HepG2 (cell line): Measurements from ENCODE around the gene MRPL38. TPM values are rescaled to one million over a fixed set of nuclear protein-coding genes. Genes with fewer than 3 reads are reported as not detected.

Experiments
- EZH2 ChIP-seq: conservative IDR thresholded peaks from 2 replicates; pipeline ENCODE4 v1.6.1; 2012; ENCODE audit warnings: mild to moderate bottlenecking, low read depth, low read length, moderate library complexity
- STAT5B ChIP-seq: sonication (generic); formaldehyde crosslinking; IDR thresholded peaks from 2 replicates; pipeline ENCODE4 v1.4.0; 2020; ENCODE audit warnings: missing genetic modification reagents
- ZNF235 ChIP-seq: sonication (generic); formaldehyde crosslinking; IDR thresholded peaks from 2 replicates; pipeline ENCODE4 v1.8.1; 2023; ENCODE audit warnings: mild to moderate bottlenecking, missing genetic modification reagents, borderline replicate concordance
- ZNF775 ChIP-seq: sonication (generic); formaldehyde crosslinking; IDR thresholded peaks from 2 replicates; pipeline ENCODE4 v1.4.0; 2020; ENCODE audit warnings: missing genetic modification reagents, mild to moderate bottlenecking, moderate library complexity, borderline replicate concordance
- polyA plus RNA-seq, 8 experiments: library from polyadenylated mRNA; depleted of rRNA in 3 of 8; stranded (reverse) in 7 of 8; unstranded in 1 of 8; fragments of >200 nt; fragmentation: Illumina TruSeq in 4 of 8; extraction: Trizol in 4 of 8; gene quantifications; 2 replicates each; pipeline versions ENCODE4 v1.2.1 to v1.2.3, GENCODE V29; 2011 to 2016; ENCODE audit warnings: low read depth in 4 of 8, missing spikeins in 1 of 8, mixed read lengths in 1 of 8; ENCODE audit not compliant: insufficient read depth in 1 of 8
- total RNA-seq, 5 experiments: library from RNA; depleted of rRNA; stranded (reverse); fragments of >200 nt; fragmentation: Illumina TruSeq; extraction: Trizol; gene quantifications; 2 replicates each; pipeline ENCODE4 v1.2.3, GENCODE V29; 2016; ENCODE audit warnings: low read depth in 1 of 5
- TF ChIP-seq, protein P1 (sequence below): IDR thresholded peaks from 2 replicates; pipeline ENCODE4 v1.6.1; 2016; ENCODE audit warnings: low read depth, missing genetic modification reagents, missing compliant biosample characterization
- TF ChIP-seq, protein P2 (sequence below): IDR thresholded peaks from 2 replicates; pipeline ENCODE4 v1.6.1; 2016
- TF ChIP-seq, protein P3 (sequence below): sonication (generic); formaldehyde crosslinking; IDR thresholded peaks from 2 replicates; pipeline ENCODE4 v1.4.0; 2020; ENCODE audit warnings: mild to moderate bottlenecking, missing genetic modification reagents
- TF ChIP-seq, protein P4 (sequence below): IDR thresholded peaks from 2 replicates; pipeline ENCODE4 v1.6.1; 2016; ENCODE audit warnings: missing compliant biosample characterization, missing genetic modification reagents, borderline replicate concordance
- TF ChIP-seq, protein P5 (sequence below): sonication (generic); formaldehyde crosslinking; IDR thresholded peaks from 2 replicates; pipeline ENCODE4 v1.4.0; 2020; ENCODE audit warnings: missing genetic modification reagents
- TF ChIP-seq, protein P6 (sequence below): sonication (generic); formaldehyde crosslinking; IDR thresholded peaks from 2 replicates; pipeline ENCODE4 v1.4.0; 2020; ENCODE audit warnings: missing genetic modification reagents, borderline replicate concordance

Gene MRPL38
- total and polyA plus RNA-seq, 2 of the 13 experiments (the other 11 are each of a cell fraction or from before 2014, with no cell fraction given), result 83.7 to 125 TPM

DNA sequence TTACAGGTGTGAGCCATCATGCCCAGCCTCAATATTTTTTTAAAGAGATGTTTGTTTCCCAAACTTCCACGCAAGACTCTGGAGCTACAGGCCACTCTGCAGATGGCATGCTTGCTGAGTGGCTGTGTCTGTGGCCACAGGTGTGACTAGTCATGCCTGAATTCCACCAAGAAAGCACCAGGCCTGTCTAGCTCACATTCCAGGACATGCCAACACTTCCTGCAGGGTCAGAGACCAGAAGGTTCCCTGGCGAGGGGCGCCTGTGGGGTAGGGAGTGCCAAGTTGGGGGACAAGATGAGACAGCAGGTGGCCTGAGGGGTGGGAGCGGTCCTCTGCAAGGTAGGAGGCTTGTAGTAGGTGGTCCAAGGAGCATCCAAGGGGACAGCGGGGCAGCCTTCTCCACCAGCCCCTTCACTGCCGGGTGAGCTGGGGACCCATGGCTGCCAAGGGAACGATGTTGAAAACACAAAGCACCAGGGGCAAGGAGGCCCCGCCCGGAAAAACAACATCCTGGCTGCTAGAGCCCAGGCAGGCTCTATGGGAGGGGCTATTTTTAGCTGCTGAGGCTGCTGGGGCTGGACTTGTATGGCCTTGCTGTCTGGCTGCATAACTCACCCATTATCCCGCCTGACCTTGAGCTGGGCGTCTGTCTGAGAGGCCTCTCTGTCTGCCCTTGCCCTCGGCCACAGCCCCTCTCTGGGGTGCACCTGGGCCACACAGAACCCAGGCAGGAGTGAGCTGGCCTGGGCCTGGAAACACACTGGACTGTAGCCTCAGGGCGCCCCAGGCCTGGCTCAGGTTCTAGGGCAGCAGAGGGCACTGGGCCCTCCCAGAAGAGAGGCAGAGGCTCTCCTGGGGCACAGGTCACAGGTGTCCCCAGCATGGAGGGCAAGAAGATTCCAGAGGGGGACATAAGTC, 32.0 kb downstream of the MRPL38 start (continued):
- TF ChIP-seq, protein P1, sequence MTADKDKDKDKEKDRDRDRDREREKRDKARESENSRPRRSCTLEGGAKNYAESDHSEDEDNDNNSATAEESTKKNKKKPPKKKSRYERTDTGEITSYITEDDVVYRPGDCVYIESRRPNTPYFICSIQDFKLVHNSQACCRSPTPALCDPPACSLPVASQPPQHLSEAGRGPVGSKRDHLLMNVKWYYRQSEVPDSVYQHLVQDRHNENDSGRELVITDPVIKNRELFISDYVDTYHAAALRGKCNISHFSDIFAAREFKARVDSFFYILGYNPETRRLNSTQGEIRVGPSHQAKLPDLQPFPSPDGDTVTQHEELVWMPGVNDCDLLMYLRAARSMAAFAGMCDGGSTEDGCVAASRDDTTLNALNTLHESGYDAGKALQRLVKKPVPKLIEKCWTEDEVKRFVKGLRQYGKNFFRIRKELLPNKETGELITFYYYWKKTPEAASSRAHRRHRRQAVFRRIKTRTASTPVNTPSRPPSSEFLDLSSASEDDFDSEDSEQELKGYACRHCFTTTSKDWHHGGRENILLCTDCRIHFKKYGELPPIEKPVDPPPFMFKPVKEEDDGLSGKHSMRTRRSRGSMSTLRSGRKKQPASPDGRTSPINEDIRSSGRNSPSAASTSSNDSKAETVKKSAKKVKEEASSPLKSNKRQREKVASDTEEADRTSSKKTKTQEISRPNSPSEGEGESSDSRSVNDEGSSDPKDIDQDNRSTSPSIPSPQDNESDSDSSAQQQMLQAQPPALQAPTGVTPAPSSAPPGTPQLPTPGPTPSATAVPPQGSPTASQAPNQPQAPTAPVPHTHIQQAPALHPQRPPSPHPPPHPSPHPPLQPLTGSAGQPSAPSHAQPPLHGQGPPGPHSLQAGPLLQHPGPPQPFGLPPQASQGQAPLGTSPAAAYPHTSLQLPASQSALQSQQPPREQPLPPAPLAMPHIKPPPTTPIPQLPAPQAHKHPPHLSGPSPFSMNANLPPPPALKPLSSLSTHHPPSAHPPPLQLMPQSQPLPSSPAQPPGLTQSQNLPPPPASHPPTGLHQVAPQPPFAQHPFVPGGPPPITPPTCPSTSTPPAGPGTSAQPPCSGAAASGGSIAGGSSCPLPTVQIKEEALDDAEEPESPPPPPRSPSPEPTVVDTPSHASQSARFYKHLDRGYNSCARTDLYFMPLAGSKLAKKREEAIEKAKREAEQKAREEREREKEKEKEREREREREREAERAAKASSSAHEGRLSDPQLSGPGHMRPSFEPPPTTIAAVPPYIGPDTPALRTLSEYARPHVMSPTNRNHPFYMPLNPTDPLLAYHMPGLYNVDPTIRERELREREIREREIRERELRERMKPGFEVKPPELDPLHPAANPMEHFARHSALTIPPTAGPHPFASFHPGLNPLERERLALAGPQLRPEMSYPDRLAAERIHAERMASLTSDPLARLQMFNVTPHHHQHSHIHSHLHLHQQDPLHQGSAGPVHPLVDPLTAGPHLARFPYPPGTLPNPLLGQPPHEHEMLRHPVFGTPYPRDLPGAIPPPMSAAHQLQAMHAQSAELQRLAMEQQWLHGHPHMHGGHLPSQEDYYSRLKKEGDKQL (CRISPR knock-in tag), result peak; percentile 82
- TF ChIP-seq STAT5B (no peak; the same call in 1 of the 2 replicates), EZH2 (no peak), ZNF235 (CRISPR knock-in tag) (no peak; the same call in 1 of the 2 replicates), ZNF775 (no peak)
- TF ChIP-seq, protein P2, sequence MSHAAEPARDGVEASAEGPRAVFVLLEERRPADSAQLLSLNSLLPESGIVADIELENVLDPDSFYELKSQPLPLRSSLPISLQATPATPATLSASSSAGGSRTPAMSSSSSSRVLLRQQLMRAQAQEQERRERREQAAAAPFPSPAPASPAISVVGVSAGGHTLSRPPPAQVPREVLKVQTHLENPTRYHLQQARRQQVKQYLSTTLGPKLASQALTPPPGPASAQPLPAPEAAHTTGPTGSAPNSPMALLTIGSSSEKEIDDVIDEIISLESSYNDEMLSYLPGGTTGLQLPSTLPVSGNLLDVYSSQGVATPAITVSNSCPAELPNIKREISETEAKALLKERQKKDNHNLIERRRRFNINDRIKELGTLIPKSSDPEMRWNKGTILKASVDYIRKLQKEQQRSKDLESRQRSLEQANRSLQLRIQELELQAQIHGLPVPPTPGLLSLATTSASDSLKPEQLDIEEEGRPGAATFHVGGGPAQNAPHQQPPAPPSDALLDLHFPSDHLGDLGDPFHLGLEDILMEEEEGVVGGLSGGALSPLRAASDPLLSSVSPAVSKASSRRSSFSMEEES, result peak; percentile 80
- TF ChIP-seq, protein P3, sequence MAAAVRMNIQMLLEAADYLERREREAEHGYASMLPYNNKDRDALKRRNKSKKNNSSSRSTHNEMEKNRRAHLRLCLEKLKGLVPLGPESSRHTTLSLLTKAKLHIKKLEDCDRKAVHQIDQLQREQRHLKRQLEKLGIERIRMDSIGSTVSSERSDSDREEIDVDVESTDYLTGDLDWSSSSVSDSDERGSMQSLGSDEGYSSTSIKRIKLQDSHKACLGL (CRISPR knock-in tag), result no peak
- TF ChIP-seq, protein P4, sequence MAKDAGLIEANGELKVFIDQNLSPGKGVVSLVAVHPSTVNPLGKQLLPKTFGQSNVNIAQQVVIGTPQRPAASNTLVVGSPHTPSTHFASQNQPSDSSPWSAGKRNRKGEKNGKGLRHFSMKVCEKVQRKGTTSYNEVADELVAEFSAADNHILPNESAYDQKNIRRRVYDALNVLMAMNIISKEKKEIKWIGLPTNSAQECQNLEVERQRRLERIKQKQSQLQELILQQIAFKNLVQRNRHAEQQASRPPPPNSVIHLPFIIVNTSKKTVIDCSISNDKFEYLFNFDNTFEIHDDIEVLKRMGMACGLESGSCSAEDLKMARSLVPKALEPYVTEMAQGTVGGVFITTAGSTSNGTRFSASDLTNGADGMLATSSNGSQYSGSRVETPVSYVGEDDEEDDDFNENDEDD (CRISPR knock-in tag), result peak; percentile 59; the same call in 1 of the 2 replicates
- TF ChIP-seq, protein P5, sequence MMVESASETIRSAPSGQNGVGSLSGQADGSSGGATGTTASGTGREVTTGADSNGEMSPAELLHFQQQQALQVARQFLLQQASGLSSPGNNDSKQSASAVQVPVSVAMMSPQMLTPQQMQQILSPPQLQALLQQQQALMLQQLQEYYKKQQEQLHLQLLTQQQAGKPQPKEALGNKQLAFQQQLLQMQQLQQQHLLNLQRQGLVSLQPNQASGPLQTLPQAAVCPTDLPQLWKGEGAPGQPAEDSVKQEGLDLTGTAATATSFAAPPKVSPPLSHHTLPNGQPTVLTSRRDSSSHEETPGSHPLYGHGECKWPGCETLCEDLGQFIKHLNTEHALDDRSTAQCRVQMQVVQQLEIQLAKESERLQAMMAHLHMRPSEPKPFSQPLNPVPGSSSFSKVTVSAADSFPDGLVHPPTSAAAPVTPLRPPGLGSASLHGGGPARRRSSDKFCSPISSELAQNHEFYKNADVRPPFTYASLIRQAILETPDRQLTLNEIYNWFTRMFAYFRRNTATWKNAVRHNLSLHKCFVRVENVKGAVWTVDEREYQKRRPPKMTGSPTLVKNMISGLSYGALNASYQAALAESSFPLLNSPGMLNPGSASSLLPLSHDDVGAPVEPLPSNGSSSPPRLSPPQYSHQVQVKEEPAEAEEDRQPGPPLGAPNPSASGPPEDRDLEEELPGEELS (CRISPR knock-in tag), result peak; percentile 99
- TF ChIP-seq, protein P6, sequence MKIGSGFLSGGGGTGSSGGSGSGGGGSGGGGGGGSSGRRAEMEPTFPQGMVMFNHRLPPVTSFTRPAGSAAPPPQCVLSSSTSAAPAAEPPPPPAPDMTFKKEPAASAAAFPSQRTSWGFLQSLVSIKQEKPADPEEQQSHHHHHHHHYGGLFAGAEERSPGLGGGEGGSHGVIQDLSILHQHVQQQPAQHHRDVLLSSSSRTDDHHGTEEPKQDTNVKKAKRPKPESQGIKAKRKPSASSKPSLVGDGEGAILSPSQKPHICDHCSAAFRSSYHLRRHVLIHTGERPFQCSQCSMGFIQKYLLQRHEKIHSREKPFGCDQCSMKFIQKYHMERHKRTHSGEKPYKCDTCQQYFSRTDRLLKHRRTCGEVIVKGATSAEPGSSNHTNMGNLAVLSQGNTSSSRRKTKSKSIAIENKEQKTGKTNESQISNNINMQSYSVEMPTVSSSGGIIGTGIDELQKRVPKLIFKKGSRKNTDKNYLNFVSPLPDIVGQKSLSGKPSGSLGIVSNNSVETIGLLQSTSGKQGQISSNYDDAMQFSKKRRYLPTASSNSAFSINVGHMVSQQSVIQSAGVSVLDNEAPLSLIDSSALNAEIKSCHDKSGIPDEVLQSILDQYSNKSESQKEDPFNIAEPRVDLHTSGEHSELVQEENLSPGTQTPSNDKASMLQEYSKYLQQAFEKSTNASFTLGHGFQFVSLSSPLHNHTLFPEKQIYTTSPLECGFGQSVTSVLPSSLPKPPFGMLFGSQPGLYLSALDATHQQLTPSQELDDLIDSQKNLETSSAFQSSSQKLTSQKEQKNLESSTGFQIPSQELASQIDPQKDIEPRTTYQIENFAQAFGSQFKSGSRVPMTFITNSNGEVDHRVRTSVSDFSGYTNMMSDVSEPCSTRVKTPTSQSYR, result peak; percentile 77; the same call in 1 of the 2 replicates
